Measurements from ENCODE around the gene NCL.

DNA sequence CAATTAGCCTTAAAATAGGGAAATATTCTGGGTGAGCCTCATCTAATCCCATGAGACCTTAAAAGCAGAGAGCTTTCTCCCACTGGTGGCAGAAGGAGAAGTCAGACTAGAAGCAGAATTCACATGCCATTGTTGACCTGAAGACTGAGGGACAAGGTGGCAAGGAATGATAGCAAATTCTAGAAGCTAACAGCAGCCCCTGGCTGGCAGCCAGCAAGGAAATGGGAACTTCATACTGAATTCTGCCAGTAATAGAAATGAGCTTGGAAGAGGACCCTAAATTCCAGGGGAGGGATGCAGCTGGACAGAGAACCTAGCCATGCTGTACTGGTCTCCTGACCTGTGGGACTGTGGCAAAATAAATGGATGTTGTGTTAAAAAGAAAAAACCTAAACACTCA, 49.3 kb downstream of the NCL start:
- TF ChIP-seq, protein P1, sequence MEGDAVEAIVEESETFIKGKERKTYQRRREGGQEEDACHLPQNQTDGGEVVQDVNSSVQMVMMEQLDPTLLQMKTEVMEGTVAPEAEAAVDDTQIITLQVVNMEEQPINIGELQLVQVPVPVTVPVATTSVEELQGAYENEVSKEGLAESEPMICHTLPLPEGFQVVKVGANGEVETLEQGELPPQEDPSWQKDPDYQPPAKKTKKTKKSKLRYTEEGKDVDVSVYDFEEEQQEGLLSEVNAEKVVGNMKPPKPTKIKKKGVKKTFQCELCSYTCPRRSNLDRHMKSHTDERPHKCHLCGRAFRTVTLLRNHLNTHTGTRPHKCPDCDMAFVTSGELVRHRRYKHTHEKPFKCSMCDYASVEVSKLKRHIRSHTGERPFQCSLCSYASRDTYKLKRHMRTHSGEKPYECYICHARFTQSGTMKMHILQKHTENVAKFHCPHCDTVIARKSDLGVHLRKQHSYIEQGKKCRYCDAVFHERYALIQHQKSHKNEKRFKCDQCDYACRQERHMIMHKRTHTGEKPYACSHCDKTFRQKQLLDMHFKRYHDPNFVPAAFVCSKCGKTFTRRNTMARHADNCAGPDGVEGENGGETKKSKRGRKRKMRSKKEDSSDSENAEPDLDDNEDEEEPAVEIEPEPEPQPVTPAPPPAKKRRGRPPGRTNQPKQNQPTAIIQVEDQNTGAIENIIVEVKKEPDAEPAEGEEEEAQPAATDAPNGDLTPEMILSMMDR (IDR thresholded peaks at IDR 0.05): no peak
- TF ChIP-seq POLR2A (IDR thresholded peaks at IDR 0.05) (no peak), POLR2AphosphoS5 (IDR thresholded peaks at IDR 0.05; ENCODE audit: insufficient read depth in 1 of 2, low read depth in 1 of 2) (no peak)
